ENCODE measurements around the gene NXF1. TPM values are rescaled to one million over a fixed set of nuclear protein-coding genes. Genes with fewer than 3 reads are reported as not detected.
"Not testable (repeated sequence)": the region's sequence is repeated elsewhere in the genome, so short reads cannot be mapped to it uniquely, and the experiment has no call there.

NXF1 gene
- total and polyA plus RNA-seq, 2 donors (not counting 1 experiment from before 2014, with no cell fraction given): 161 to 262 TPM

DNA sequence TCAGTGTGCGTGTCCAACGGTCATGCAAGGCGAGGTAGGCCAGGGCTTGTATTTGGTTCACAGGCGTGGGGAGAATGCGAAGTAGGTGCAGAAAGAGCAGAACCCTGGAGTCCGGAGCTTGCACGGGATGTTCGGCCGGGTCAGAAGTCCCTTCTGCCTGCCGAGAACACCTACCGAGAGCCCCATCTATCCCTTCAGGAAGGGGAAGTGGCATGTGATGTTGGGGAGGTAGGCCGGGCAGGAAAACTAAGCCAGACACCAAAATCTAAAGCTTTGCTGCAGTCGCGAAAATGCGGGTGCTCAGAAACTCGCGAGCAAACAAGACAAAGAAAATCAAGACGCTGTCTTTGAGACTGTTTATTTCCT is 34.5 kb downstream of the NXF1 start:
- Mint-ChIP-seq H3K4me3 (peak overlapping the region; percentile 95), H3K9me3 (ENCODE audit: insufficient read depth) (no peaks in the 10 kb centered on the region), H3K27me3 (no peaks in the 10 kb centered on the region), H3K27ac (peak overlapping the region; percentile 96), H3K4me1 (peaks cover 26% of the 10 kb centered on the region)
- Histone ChIP-seq H3K27ac (ENCODE audit: low read length in 2 of 2) (peak overlapping the region; percentile 63 to 84), H3K4me1 (ENCODE audit: control insufficient read depth in 2 of 2, insufficient read depth in 2 of 2, low read length in 2 of 2) (peaks cover 15 to 23% of the 10 kb centered on the region in 2 donors), H3K27me3 (replicated peaks in 1 of 4; ENCODE audit: control extremely low read depth in 1 of 4, control insufficient read depth in 3 of 4, insufficient read depth in 4 of 4, low read length in 3 of 4) (no peaks in the 10 kb centered on the region), H3K79me2 (ENCODE audit: control insufficient read depth, insufficient read depth, low read length) (peaks cover 6% of the 10 kb centered on the region), H3K36me3 (replicated peaks in 1 of 2; ENCODE audit: control extremely low read depth in 1 of 2, control insufficient read depth in 1 of 2, extremely low read depth in 1 of 2, insufficient read depth in 2 of 2, low read length in 1 of 2) (peaks cover 3 to 19% of the 10 kb centered on the region in 2 experiments), H4K20me1 (ENCODE audit: control insufficient read depth, insufficient read depth, low read length, poor library complexity, severe bottlenecking) (no peaks in the 10 kb centered on the region), H3K9ac (ENCODE audit: low read length) (peak overlapping the region; percentile 72), H3K9me3 (ENCODE audit: control extremely low read depth in 1 of 3, control insufficient read depth in 2 of 3, insufficient read depth in 1 of 3, low read length in 2 of 3) (no peaks in the 10 kb centered on the region), H3K4me3 (ENCODE audit: control extremely low read depth in 1 of 5, extremely low read depth in 1 of 5, insufficient read depth in 1 of 5, low read depth in 2 of 5, low read length in 4 of 5) (peak overlapping the region; percentile 23 to 97 (median 68)), H3K4me2 (replicated peaks; ENCODE audit: low read depth, low read length, poor library complexity, severe bottlenecking) (peak overlapping the region; percentile 81), H2AFZ (ENCODE audit: insufficient read depth, low read depth, low read length, poor library complexity, severe bottlenecking) (peak overlapping the region; percentile 89)
- ChIA-PET CTCF (interaction anchor here (0.6 to 8.5 kb wide), 5 partner anchors 16 to 91 kb away, joined by 3 to 70 read pairs (median 3); partner anchors contain the start of gene TMEM179B), POLR2A (interaction anchor here (0.6 to 4.6 kb wide), 12 partner anchors 9 to 214 kb away, joined by 3 to 38 read pairs (median 7); partner anchors contain the start of genes HNRNPUL2, POLR2G, SLC3A2 and TMEM179B)
- TF ChIP-seq EZH2 (IDR thresholded peaks at IDR 0.05; ENCODE audit: borderline replicate concordance, insufficient read depth, low read depth, low read length, poor library complexity, severe bottlenecking): no peak
- TF ChIP-seq, protein P1, sequence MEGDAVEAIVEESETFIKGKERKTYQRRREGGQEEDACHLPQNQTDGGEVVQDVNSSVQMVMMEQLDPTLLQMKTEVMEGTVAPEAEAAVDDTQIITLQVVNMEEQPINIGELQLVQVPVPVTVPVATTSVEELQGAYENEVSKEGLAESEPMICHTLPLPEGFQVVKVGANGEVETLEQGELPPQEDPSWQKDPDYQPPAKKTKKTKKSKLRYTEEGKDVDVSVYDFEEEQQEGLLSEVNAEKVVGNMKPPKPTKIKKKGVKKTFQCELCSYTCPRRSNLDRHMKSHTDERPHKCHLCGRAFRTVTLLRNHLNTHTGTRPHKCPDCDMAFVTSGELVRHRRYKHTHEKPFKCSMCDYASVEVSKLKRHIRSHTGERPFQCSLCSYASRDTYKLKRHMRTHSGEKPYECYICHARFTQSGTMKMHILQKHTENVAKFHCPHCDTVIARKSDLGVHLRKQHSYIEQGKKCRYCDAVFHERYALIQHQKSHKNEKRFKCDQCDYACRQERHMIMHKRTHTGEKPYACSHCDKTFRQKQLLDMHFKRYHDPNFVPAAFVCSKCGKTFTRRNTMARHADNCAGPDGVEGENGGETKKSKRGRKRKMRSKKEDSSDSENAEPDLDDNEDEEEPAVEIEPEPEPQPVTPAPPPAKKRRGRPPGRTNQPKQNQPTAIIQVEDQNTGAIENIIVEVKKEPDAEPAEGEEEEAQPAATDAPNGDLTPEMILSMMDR (IDR thresholded peaks at IDR 0.05): no peak
- 1% methylated on average over 11 of the region's 18 CpGs for WGBS (ENCODE audit: insufficient coverage)
- DNase-seq (no peak), ATAC-seq (ENCODE audit: low read depth) (peak; percentile 2)
- intact Hi-C loops (cut with micrococcal nuclease): loop anchor here (1.0 to 5.0 kb wide), 6 partner anchors 9 to 178 kb away; partner anchors contain the start of genes POLR2G, STX5, TEX54 and TMEM179B

DNA sequence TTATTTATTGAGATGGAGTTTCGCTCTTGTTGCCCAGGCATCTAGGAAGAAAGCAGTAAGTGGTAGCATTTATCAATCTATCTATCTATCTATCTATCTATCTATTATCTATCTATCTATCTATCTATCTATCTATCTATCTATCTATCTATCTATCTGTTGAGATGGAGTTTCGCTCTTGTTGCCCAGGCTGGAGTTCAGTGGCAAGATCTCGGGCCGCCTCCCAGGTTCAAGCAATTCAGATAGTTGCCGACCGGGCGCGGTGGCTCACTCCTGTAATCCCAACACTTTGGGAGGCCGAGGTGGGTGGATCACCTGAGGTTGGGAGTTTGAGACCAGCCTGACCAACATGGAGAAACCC is 44.4 kb downstream of the NXF1 start:
- not testable (repeated sequence) for H3K27ac ChIP-seq (ENCODE audit: low read length in 2 of 2); H4K20me1 ChIP-seq (ENCODE audit: control insufficient read depth, insufficient read depth, low read length, poor library complexity, severe bottlenecking); H3K27me3 ChIP-seq (replicated peaks in 1 of 4; ENCODE audit: control extremely low read depth in 1 of 4, control insufficient read depth in 3 of 4, insufficient read depth in 4 of 4, low read length in 3 of 4); H3K9me3 Mint-ChIP-seq (ENCODE audit: insufficient read depth); H3K9me3 ChIP-seq (ENCODE audit: control extremely low read depth in 1 of 3, control insufficient read depth in 2 of 3, insufficient read depth in 1 of 3, low read length in 2 of 3); ATAC-seq (ENCODE audit: low read depth); H3K27me3 Mint-ChIP-seq
- H3K36me3 ChIP-seq (replicated peaks in 1 of 2; ENCODE audit: control extremely low read depth in 1 of 2, control insufficient read depth in 1 of 2, extremely low read depth in 1 of 2, insufficient read depth in 2 of 2, low read length in 1 of 2): peaks cover 4 to 12% of the 10 kb centered on the region in 2 experiments
- peak overlapping the region; percentile 98 for H3K27ac Mint-ChIP-seq
- peak; percentile 26 for DNase-seq
- H2AFZ ChIP-seq (ENCODE audit: insufficient read depth, low read depth, low read length, poor library complexity, severe bottlenecking): peak overlapping the region; percentile 84
- intact Hi-C loops (cut with micrococcal nuclease): loop anchor here (1.0 to 5.0 kb wide), 8 partner anchors 8 to 794 kb away; partner anchors contain the start of genes FTH1, GANAB, TAF6L and TMEM223
- H3K9ac ChIP-seq (ENCODE audit: low read length): peak overlapping the region; percentile 76
- peaks cover 12 to 17% of the 10 kb centered on the region in 2 donors for H3K4me1 ChIP-seq (ENCODE audit: control insufficient read depth in 2 of 2, insufficient read depth in 2 of 2, low read length in 2 of 2)
- peaks cover 21% of the 10 kb centered on the region for H3K4me1 Mint-ChIP-seq
- H3K4me3 ChIP-seq (ENCODE audit: control extremely low read depth in 1 of 5, extremely low read depth in 1 of 5, insufficient read depth in 1 of 5, low read depth in 2 of 5, low read length in 4 of 5): peak overlapping the region in 2 of 5 experiments; percentile 23 to 87
- POLR2A ChIA-PET: interaction anchor here (0.7 to 3.3 kb wide), 14 partner anchors 7 to 170 kb away, joined by 3 to 21 read pairs (median 6); partner anchors contain the start of genes C11orf98, CSKMT, HNRNPUL2 and NXF1
- 80% methylated on average over 4 of the region's 9 CpGs for WGBS (ENCODE audit: insufficient coverage)
- CTCF ChIA-PET: interaction anchor here (1.0 to 3.7 kb wide), 5 partner anchors 9 to 102 kb away, joined by 4 to 23 read pairs (median 9); partner anchors contain the start of gene TMEM179B
- peaks cover 26% of the 10 kb centered on the region for H3K79me2 ChIP-seq (ENCODE audit: control insufficient read depth, insufficient read depth, low read length)
- H3K4me3 Mint-ChIP-seq: peak overlapping the region; percentile 98
- peak overlapping the region; percentile 78 for H3K4me2 ChIP-seq (replicated peaks; ENCODE audit: low read depth, low read length, poor library complexity, severe bottlenecking)

Measured in B cell (primary cell).